DMS79 treated with DMSO at 0.1 percent for 48 hours (cell line): ENCODE results near the gene FUOM.
"Not testable (repeated sequence)": the region's sequence is repeated elsewhere in the genome, so short reads cannot be mapped to it uniquely, and the experiment has no call there.

Experiments
- DNase-seq: peaks from one replicate; lab custom pipeline; 2025; lab: John Stamatoyannopoulos, UW

The FUOM gene

DNA sequence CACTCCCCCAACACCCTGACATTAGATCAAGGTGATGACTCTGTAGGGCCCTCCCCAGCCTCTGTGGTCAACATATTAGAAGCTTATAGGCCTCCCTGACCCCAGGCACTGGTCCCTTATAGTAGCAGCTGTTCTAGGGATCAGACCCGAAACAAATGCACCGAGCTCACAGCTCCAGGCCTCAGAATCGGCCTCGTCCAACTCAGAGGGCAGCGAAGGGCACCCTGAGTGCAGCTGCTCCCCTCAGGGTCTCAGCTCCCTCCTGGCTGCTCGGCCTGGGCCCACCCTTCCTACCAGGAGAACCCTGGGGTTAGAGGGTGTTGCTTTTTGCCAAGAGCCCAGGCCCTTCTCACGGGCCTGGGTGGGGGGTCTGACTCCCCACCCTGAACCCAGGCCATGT is 10.3 kb upstream of the FUOM start:
- DNase-seq: no peak

DNA sequence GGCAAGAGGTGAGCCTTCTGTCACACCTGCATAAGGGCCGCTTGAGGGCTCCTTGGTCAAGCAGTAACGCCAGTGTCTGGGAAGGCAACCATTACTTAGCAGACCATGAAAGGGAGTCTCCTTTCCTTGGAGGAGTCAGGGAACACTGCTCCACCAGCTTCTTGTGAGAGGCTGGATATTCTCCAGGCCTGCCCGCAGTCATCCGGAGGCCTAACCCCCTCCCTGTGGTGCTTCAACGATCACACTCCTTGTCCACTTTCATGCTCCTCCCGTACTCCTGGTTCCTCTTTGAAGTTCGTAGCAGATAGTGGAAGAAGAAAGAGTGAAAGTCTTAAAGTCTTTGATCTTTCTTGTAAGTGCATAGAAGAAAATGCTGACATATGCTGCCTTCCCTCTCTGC is 9.6 kb upstream of the FUOM start:
- not testable (repeated sequence) for DNase-seq

DNA sequence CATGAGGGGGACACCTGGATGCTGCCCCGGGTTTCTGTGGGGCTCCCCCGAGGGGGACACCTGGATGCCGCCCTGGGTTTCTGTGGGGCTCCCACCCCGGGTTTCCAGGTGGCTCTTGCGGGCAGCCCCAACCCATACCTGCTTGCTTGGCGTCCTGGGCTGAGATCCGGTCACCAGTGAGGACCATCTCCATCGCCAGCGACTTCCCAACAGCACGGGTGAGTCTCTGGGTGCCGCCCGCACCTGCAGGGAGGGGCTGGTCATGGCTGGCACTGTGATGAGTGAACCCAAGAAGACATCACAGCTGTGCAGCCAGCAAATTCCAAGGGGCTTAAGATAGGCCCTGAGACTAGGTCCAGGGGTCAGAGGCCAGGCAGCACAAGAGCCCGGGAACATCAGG is 8.9 kb upstream of the FUOM start:
- no peak for DNase-seq

DNA sequence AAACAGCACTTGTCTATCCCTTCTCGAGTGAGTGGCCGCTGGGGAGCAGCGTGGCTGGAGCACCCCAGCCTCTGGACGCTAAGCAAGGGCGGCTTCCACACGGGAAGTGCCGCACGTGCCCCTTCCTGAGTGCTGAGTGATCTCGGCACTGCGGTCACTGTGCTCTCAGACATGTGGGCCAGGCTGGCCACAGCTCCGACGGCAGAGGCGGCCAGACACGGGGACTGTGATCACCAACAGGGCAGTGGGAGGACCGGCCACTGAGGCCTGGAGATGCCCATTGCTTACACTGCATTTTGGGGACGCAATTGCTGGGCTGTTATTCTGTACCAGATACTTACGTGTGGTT is 8.3 kb upstream of the FUOM start:
- no peak for DNase-seq

DNA sequence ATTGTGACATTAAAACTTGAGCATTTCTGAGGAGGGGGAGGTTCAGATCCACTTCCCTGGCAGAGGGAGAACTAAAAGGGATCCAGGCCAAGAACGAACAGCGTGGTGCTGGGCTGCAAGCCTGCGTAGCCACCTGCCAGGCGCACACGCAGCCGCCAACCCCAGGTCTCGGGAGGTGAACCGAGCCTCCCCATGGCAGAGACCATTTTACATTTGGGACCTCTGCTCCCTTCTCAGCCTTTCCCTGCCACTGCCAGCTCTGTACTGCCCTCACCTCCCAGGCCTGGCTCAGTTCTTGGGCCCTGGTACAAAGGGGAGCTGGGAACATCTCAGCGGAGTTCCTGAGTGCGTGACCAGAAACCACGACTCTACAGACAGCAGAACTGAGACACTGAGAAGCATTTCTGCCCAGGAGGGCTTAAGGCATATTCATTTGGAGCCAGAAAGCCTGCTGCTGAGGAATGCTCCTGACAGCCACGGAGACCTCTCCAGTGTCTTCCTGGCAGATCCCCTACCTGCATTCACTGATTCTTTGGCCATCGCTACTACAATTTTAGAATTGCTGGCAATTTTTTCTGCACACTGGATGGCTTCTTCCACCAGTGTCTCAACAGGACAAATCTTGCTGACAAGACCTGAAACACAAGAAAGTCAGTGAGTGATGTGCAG is 7.8 kb upstream of the FUOM start:
- no peak for DNase-seq

DNA sequence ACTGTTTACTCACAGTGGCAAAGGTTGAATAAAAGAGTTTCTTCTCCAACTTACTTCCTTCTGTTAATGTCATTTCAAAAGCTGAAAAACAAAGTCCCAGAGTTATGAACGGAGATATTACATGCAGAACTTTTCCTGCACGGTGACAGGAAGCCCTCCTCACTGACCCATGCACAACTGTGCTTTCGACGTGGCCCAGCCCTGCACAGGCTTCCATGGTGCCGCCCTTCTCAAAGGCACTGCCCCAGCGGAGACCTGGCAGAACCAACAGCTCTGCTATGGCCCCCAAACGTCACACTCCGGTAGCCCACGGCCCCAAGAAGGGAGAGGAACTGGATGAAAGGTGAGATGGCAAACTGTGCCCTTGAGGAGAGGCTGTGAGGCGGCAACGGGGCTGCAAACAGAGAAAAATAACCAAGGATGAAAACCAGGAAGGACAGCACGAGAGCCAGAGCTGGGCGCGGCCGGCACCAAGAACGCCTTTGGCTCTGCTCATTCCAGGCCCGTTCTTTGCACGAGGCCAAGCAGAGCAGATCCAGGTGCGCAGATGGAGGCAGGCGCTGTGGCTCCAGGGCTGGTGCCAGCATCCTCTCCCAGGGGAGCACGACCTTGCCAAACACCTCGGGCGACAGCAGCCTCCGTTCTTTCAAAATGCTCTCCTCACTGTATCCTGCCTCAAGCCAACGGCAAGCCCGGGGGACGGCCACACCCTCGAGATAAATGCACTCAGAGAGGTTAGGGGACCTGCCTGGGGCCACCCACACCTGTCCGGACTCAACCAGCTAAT is 7.0 kb upstream of the FUOM start:
- DNase-seq: peak; percentile 65

DNA sequence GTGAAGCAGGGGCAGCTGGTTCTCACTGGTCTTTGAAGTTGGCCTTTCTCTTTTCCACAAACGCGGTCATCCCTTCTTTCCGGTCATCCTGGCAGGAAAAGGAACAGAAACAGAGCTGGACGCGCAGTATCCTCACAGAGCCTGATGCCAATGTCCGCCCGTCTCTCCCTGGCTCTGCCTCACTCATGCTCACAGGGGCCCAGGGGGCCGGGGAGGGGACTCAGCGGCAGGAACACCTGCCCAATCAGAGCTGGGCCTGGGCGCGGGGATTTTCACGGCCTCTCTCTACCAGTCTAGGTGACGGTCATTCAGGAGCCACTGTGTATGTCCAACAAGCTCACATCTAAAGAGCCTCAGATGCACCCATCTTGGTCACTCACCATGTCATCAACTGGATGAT is 5.0 kb upstream of the FUOM start:
- DNase-seq: no peak

DNA sequence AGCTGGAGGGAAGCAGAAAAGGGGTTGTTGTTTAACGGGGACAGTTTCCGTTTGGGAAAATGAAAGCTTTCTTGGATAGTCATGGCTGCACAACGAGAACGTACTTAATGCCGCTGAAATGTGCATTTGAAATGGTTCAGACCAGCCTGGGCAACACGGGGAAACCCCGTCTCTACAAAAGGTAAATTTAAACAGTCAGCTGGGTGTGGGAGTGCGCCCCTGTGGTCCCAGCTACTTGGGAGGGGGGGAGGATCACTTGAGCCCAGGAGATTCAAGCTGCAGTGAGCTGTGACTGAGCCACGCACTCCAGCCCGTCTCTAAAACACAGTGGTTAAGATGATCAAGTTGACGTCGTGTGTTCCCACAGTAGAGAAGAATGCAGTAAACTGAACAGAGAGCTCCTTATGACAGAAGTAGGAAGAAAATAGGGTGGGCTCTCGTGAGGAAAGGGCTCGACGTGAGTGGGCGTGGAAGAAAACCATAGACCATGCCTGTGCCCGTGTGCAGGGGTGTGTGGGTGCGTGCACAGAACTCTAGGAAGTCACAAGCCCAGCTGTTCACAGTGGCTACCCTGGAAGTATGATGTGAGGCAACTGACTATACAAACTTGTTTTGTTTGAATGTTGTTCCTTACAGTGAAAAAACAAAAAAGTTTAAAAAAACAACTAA is 4.1 kb upstream of the FUOM start:
- DNase-seq: no peak

DNA sequence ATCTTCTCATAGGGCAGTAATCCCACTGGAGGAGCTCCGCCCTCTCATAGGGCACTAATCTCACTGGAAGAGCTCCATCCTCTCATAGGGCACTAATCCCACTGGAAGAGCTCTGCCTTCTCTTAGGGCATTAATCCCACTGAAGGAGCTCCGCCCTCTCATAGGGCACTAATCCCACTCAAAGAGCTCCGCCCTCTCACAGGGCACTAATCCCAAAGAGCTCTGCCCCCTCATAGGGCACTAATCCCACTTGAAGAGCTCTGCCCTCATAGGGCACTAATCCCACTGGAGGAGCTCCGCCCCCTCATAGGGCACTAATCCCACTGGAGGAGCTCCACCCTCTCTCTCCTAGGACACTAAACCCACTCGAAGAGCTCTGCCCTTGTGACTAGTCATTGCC is 3.4 kb upstream of the FUOM start:
- DNase-seq: no peak

DNA sequence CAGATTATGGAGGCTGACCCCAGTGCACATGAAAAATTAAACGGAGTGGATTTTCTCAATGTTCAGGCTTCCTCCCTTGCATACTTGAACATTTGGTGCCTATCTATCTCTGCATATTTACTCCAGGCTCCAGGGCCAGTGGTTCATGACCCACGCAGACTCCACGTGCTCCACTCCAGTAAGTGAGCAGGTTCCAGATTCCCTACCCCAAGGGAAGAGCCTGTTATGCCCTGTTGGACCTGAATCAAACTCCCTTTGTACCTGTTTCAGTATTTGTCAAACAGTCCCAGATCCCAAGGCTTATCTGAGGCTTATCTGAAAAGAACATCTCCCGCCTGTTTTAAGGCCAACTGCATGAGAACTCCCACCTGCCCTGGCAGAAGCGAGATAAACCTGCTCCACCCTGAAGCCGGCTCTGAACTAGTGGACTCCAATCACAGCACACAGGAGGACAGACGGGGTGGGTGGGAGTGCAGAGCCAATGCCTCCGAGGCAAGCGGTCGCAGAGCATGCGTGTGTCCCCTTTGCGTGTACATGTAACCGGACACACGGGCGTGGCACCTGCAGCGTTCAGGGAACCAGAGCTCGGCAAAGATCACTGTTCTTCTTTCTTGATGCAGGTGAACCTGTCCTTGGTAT is 2.3 kb upstream of the FUOM start:
- no peak for DNase-seq

DNA sequence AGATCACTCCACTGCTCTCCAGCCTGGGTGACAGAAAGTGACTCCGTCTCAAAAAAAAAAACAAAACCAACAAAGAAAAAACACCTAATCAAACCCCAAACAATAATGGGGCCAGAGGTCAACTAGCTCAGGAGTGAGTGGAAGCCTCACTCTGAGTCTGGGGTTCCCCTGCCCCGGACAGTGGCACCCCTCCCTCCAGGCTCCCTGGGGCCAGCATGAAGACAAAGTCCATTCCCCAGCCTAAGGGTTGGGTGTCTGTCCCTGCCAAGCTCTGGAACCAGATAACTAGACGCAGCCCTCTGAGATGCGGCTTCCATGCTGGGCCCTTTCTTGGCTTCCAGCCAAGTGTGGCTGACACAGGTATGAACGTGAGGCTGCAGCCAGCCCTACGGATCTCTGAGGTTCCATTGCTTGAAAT is 1.7 kb upstream of the FUOM start:
- peak; percentile 50 for DNase-seq

DNA sequence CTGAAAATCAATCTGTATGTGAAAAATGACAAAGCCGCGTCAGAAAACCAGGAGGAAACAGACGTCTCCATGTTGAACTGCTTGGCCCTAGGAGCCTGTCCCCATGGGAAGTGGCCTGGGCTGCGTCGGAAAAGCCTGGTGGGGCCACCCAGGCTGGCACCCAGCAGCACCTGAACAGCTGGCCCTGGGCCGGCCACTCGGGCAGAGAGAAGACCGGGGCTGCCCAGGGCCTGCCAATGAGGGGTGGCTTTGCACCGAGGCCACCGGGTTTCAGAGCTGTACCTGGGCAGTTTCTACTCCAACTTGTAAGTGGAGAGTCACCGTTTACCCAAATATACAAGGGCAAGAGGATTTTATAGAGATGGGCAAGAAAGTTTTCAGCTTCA is 1.1 kb upstream of the FUOM start:
- DNase-seq: no peak

DNA sequence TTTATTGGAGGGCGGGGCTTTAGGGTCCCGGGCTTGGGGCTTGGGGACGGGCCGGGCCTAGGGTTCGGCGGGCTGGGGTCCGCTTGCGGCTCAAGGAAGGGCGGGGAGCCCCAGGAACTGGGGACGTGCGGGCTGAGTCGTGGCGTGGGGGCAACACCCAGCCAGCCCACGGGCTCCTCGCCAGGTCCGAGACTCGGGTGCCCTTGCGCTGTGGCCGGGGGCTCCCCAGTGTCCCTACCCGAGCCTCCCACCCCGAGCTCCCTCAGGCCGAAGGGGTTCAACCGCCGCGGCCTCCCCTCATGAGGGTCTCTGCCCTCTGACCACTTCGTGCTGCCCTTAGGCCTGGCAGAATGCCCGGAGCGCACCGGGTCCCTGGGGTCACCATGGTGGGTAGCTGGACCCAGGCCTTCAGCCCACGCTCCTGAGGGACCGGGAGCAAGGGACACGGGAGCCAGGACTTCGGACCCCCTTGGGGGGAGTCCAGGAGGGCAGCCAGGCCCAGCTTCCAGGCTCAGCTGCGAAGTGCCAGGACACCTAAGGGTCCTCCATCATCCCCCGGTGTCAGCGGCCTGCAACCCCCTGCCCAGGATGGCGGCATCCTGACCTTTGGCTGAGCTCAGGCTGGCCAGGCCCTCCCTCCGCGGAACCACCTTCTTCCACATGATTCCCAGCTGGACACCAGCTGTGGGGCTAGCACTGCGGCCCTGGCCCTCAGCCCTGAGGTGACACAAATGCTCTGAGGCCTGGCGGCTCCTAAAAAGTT is 524 bp upstream of the FUOM start:
- no peak for DNase-seq

DNA sequence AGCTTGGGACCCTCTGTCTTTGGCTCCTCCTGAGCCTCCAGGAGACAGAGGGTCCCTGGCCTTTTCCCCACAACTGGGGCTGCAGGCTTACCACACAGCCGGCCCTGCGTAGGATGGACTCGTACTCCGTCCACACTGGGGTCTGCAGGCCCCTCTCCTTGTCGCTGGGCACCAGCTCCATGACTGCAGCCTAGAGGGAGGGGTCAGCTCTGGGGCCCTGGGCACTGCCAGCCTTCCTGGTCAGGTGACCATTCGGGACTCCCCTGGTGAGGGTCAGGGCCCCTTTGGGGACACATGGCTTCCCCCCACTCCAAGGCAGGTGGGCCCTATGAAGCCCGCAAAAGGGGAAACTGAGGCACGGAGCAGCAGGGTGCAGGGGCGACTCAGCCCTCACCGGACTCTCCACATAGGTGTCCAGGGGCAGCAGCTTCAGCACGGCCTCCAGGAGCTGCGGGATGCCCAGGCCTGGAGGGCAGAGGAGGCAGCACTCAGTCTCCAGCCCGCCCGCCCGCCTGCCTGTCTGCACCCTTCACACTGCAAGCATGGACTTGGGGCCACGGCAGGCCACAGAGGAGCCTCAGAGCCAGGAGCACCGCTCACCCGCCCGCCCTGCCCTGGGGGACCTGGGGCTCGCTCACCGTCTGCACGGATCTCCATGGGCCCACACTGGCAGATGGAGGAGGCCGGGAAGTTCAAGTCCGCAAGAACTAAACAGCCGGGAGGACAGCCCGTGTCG is 1.1 kb downstream of the FUOM start:
- no peak for DNase-seq

DNA sequence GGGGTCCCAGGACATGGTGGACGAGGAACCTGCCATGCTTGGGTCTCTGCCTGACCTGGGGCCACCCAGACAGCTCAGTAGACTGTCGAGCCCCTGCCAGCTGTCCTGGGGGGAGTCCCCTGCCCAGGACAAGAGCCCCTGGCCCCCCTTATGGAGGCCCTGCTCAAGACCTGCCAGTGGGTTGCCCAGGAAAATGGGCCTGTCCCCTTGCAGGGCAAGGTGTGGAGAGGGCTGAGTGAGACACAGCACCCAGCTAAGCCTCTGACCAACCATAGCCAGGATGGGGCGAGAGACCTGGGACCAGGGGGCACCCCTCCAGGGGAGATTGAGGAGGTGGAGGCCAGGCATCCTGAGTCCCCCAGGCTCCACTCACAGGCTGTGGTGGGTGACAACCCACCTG is 1.8 kb downstream of the FUOM start:
- DNase-seq: no peak

DNA sequence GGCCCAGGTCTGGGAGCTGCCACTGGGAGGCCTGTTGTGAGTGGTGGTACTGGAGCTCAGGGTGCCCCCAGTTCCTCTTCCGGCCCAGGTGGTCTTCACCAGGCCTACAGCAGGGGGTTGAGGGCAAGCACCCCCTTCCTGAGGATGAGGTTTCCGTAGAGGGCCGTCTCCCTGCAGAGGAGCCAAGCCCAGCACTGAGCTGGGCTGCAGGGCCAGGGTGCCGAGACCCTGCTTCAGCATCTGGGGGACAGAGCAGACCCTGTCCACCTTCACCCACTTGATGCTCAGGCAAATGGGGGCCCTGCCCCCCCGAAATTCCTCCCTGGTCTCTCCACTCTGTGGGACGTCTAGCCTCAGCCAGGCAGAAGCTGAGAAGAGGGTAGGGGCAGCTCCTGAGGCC is 2.6 kb downstream of the FUOM start:
- no peak for DNase-seq

DNA sequence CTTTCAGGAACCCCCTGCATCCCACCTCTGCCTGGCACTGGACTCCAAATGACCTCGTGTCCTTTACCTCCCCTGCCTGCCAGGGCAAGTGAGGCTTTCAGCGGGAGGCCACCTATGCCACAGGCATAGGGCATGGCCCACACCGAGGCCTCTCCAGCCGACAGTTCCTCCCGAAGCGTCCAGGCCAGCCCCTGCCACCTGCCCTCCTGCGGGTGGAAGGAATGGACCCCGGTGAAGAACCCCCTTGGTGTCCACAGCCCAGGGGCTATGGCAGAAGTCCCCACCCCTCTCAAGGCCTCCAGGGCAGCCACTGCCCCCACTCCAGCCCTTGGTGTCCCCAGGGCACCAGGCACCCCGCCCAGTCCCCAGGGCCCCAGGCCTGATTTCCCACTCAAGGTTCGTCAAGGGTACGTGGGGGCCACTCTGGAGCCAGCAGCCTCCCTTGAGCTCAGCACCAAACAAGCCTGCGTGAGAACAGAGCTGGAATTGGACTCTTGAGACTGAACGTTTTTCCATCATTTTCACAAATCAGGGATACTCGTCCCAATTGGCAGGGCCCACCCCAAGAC is 3.1 kb downstream of the FUOM start:
- no peak for DNase-seq

DNA sequence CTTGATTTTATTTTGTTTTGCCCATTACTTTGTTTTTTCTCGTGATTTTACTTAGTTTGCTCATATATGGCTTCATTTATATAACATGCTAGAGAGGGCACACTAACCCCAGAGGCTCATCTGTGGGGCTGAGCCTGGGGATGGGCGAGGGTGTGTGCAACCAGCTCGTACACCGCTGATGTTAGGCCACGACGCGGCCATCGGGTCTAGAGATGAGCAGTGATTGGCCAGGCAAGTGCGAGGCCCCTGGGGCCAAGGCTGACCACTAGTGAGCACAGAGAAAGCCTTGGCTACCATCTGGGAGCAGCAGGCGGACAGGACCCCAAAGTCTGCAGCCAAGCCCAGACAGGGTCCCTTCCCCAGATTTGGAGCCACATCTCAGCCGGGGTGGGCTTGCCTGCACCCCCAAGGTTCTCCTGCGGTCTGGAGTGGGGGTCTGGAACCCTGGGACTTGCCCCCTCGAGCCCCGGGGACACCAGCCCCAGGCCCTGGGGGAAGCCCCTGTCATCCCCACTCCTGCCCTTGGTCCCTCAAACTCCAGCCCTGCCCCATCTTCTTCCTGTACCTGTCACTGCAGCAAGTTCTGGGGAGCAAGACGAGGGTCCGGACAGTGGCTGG is 3.7 kb downstream of the FUOM start:
- DNase-seq: no peak

DNA sequence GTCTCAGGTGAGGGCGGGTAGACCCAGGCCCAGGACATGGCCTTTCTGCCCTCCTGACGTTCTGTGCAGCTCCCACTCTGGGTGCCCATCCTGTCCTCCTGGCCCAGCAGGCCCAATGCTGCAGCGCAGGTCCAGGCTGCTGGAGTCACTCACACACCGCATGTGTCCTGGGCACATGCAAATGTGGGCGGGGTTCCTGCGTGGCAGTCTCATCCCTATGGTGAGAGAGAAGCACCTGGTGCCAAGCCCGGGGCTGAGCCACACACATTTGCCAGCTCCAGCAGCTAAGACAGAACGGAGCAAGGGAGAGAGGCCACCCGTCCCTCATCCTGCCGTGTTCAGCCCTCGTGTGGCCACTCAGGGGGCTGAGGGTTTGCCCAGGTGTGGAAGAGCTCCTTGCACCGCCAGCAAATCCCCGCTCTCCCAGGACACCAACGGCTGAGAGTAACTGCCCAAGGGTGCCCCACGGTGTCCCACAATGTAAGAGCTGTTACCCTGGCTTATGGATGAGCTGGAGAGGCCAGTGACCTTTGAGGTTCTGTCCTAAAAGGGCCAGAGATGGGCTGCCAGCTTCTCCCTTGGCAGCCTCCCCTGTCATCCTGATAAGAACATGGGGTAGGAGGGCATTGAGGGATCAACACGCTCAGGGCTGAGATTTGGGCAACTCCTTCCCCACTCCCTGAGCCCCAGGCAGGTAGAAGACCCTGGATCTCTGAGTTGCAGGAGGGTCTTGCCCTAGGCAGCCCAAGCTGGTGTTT is 4.4 kb downstream of the FUOM start:
- DNase-seq: no peak
